Hepatocyte (in vitro differentiated cells): ENCODE data around the gene TRIM9.

ENCODE experiments used
- CTCF ChIP-seq: fragments of 200-600 bp; sonication (generic); IDR thresholded peaks from 2 replicates; pipeline ENCODE4 v1.5.1; 2016; ENCODE audit warnings: antibody characterized with exemption, mild to moderate bottlenecking; ENCODE audit not compliant: poor library complexity
- EZH2 ChIP-seq: fragments of 200-600 bp; sonication (generic); IDR thresholded peaks from 2 replicates; pipeline ENCODE4 v1.6.1; 2016; ENCODE audit warnings: antibody characterized with exemption, mild to moderate bottlenecking, borderline replicate concordance

GRCh38 chr14:51074701-51075385, 20.1 kb downstream of the TRIM9 start:
- no peak for TF ChIP-seq CTCF
- TF ChIP-seq EZH2, result no peak
